WTC11 (cell line): ENCODE results near the gene CCDC183. TPM values are rescaled to one million over a fixed set of nuclear protein-coding genes. Genes with fewer than 3 reads are reported as not detected.

ENCODE experiments used
- ATAC-seq: fragments of 200-7000 bp; cut with Tn5 transposase; 2 replicates; pipeline ENCODE4 v1.10.0; 2021; ENCODE audit warnings: mild to moderate bottlenecking, moderate library complexity
- CTCF ChIA-PET: fragments of 300-600 bp; sonication (Branson Sonifier 250); formaldehyde crosslinking; loops from one replicate; lab custom pipeline; 2021; ENCODE audit warnings: antibody characterized with exemption; lab: Charles Lee
- POLR2A ChIA-PET: fragments of 350-600 bp; sonication (Branson Sonifier 250); formaldehyde crosslinking; loops from one replicate; lab custom pipeline; 2021; ENCODE audit warnings: antibody characterized with exemption; lab: Charles Lee
- DNase-seq: peaks from one replicate; pipeline ENCODE4 v3.0.0; 2021; ENCODE audit warnings: low spot score
- H3K27ac Mint-ChIP-seq: 2 replicates; pipeline ENCODE4 v1.8.0; 2021; ENCODE audit warnings: mixed read lengths
- H3K27me3 Mint-ChIP-seq: 2 replicates; pipeline ENCODE4 v1.8.0; 2021; ENCODE audit warnings: low read depth, mild to moderate bottlenecking, moderate library complexity, mixed read lengths
- H3K36me3 Mint-ChIP-seq: 2 replicates; pipeline ENCODE4 v1.8.0; 2021; ENCODE audit warnings: mixed read lengths
- H3K4me1 Mint-ChIP-seq: 2 replicates; pipeline ENCODE4 v1.8.0; 2022; ENCODE audit warnings: mixed read lengths
- H3K4me3 Mint-ChIP-seq: 2 replicates; pipeline ENCODE4 v1.8.0; 2021; ENCODE audit warnings: mild to moderate bottlenecking, moderate library complexity, mixed read lengths
- H3K9me3 Mint-ChIP-seq: 2 replicates; pipeline ENCODE4 v1.8.0; 2021; ENCODE audit warnings: mixed read lengths
- AR ChIP-seq: fragments of 250-450 bp; sonication (Bioruptor Pico); IDR thresholded peaks from 2 replicates; pipeline ENCODE4 v1.9.0; 2021; ENCODE audit warnings: mild to moderate bottlenecking
- ELF4 ChIP-seq: sonication (generic); formaldehyde crosslinking; IDR thresholded peaks from 2 replicates; pipeline ENCODE4 v1.8.1; 2022; ENCODE audit warnings: low read depth, mild to moderate bottlenecking, moderate library complexity, missing genetic modification reagents
- FOXP1 ChIP-seq: sonication (generic); formaldehyde crosslinking; IDR thresholded peaks from 2 replicates; pipeline ENCODE4 v1.8.0; 2022; ENCODE audit warnings: missing genetic modification reagents, mild to moderate bottlenecking, moderate library complexity, borderline replicate concordance
- FOXP4 ChIP-seq: sonication (generic); formaldehyde crosslinking; IDR thresholded peaks from 2 replicates; pipeline ENCODE4 v1.8.0; 2022; ENCODE audit warnings: mild to moderate bottlenecking, missing genetic modification reagents
- IRF1 ChIP-seq: sonication (generic); formaldehyde crosslinking; IDR thresholded peaks from 2 replicates; pipeline ENCODE4 v1.8.0; 2023; ENCODE audit warnings: missing genetic modification reagents
- IRF2 ChIP-seq: sonication (generic); formaldehyde crosslinking; IDR thresholded peaks from 2 replicates; pipeline ENCODE4 v1.8.0; 2022; ENCODE audit warnings: low read depth, missing genetic modification reagents, borderline replicate concordance
- NFATC4 ChIP-seq: fragments of 250-450 bp; sonication (Bioruptor Pico); IDR thresholded peaks from 2 replicates; pipeline ENCODE4 v1.9.0; 2021; ENCODE audit warnings: mild to moderate bottlenecking
- RELA ChIP-seq: sonication (generic); formaldehyde crosslinking; IDR thresholded peaks from 2 replicates; pipeline ENCODE4 v1.8.1; 2022; ENCODE audit warnings: missing genetic modification reagents, mild to moderate bottlenecking, borderline replicate concordance
- RORB ChIP-seq: fragments of 250-450 bp; sonication (Bioruptor Pico); IDR thresholded peaks from 2 replicates; pipeline ENCODE4 v1.9.0; 2021; ENCODE audit warnings: mild to moderate bottlenecking
- SMAD3 ChIP-seq: sonication (generic); formaldehyde crosslinking; IDR thresholded peaks from 2 replicates; pipeline ENCODE4 v1.8.0; 2022; ENCODE audit warnings: missing genetic modification reagents, mild to moderate bottlenecking, borderline replicate concordance
- SOX15 ChIP-seq: fragments of 250-450 bp; sonication (Bioruptor Pico); IDR thresholded peaks from 2 replicates; pipeline ENCODE4 v1.9.0; 2021; ENCODE audit warnings: mild to moderate bottlenecking
- STAT6 ChIP-seq: sonication (generic); formaldehyde crosslinking; conservative IDR thresholded peaks from 2 replicates; pipeline ENCODE4 v1.8.1; 2023; ENCODE audit warnings: mild to moderate bottlenecking, low read depth, missing genetic modification reagents, moderate library complexity
- TCF7 ChIP-seq: sonication (generic); formaldehyde crosslinking; IDR thresholded peaks from 2 replicates; pipeline ENCODE4 v1.8.0; 2022; ENCODE audit warnings: mild to moderate bottlenecking, low read depth, missing genetic modification reagents, moderate library complexity
- ZBTB43 ChIP-seq: sonication (generic); formaldehyde crosslinking; IDR thresholded peaks from 2 replicates; pipeline ENCODE4 v1.8.1; 2023; ENCODE audit warnings: mild to moderate bottlenecking, missing genetic modification reagents
- ZMAT4 ChIP-seq: fragments of 250-450 bp; sonication (Bioruptor Pico); IDR thresholded peaks from 2 replicates; pipeline ENCODE4 v1.9.0; 2021; ENCODE audit warnings: mild to moderate bottlenecking
- ZNF317 ChIP-seq: sonication (generic); formaldehyde crosslinking; IDR thresholded peaks from 2 replicates; pipeline ENCODE4 v1.8.1; 2023; ENCODE audit warnings: low read depth, mild to moderate bottlenecking, moderate library complexity, missing genetic modification reagents, borderline replicate concordance
- ZNF512 ChIP-seq: sonication (generic); formaldehyde crosslinking; IDR thresholded peaks from 2 replicates; pipeline ENCODE4 v1.8.1; 2022; ENCODE audit warnings: missing genetic modification reagents, borderline replicate concordance
- ZNF532 ChIP-seq: fragments of 250-450 bp; sonication (Bioruptor Pico); IDR thresholded peaks from 2 replicates; pipeline ENCODE4 v1.9.0; 2021; ENCODE audit warnings: mild to moderate bottlenecking, borderline replicate concordance
- total RNA-seq: library from RNA; stranded (reverse); gene quantifications from 3 replicates; pipeline ENCODE4 v1.2.3, GENCODE V29; 2021

Gene CCDC183
- total RNA-seq, 1 experiment from 2014 or later, result 2.1 TPM

GRCh38 chr9:136750526-136750925, 45.6 kb upstream of the CCDC183 start:
- no peak overlapping the region for H3K27ac Mint-ChIP-seq
- ChIA-PET CTCF (interaction anchor here (0.9 to 1.1 kb wide), 2 partner anchors 11 to 19 kb away, joined by 3 read pairs; no protein-coding TSS in a partner anchor), POLR2A (no interaction called here)
- H3K4me3 Mint-ChIP-seq, result no peak overlapping the region
- DNase-seq (no peak), ATAC-seq (no peak)
- H3K36me3 Mint-ChIP-seq, result peaks cover 11% of the 10 kb centered on the region
- no peaks in the 10 kb centered on the region for H3K4me1 Mint-ChIP-seq
- H3K9me3 Mint-ChIP-seq, result peaks cover 23% of the 10 kb centered on the region
- H3K27me3 Mint-ChIP-seq, result peaks cover 3% of the 10 kb centered on the region; the same call in 1 of the 2 replicates
- no peak for TF ChIP-seq IRF1 (CRISPR knock-in tag)
- TF ChIP-seq SMAD3 (CRISPR knock-in tag), result no peak
- TF ChIP-seq STAT6 (CRISPR knock-in tag), result no peak
- TF ChIP-seq AR (CRISPR knock-in tag), result no peak
- no peak for TF ChIP-seq ZNF512
- no peak for TF ChIP-seq ELF4 (CRISPR knock-in tag)
- no peak for TF ChIP-seq SOX15 (CRISPR knock-in tag)
- no peak for TF ChIP-seq RORB (CRISPR knock-in tag)
- TF ChIP-seq ZNF532 (CRISPR knock-in tag), result no peak
- TF ChIP-seq FOXP4 (CRISPR knock-in tag), result no peak
- TF ChIP-seq ZNF317, result no peak
- no peak for TF ChIP-seq TCF7
- TF ChIP-seq ZMAT4 (CRISPR knock-in tag), result no peak
- no peak for TF ChIP-seq RELA
- no peak for TF ChIP-seq FOXP1
- TF ChIP-seq ZBTB43 (CRISPR knock-in tag), result no peak
- TF ChIP-seq IRF2, result no peak
- TF ChIP-seq NFATC4 (CRISPR knock-in tag), result no peak
